ENCODE measurements around the gene PLEKHM3. TPM values are rescaled to one million over a fixed set of nuclear protein-coding genes. Genes with fewer than 3 reads are reported as not detected.
"Not testable (repeated sequence)": the region's sequence is repeated elsewhere in the genome, so short reads cannot be mapped to it uniquely, and the experiment has no call there.

PLEKHM3 gene
- total RNA-seq, 1 donor: 23.5 TPM

DNA sequence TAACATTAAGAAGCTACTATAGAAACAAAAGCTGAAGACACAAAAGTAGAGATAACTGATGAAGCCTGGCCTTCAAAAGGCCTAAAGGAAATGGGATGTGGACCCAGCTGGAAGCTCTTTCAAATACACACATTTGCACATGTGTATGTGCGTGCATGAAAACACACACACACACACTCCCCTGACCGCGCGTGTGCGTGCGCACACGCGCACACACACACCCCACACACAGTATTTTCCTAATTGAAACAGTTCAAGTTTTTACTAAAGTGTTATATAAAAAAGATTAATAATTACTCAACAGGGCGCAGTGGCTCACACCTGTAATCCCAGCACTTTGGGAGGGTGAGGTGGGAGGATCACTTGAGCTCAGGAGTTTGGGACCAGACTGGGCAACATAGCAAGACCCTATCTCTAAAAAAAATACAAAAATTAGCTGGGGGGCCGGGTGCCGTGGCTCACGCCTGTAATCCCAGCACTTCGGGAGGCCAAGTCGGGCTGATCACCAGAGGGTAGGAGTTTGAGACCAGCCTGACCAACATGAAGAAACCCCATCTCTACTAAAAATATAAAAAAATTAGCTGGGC, 111.5 kb downstream of the PLEKHM3 start:
- no peak for DNase-seq (ENCODE audit: insufficient read length, low spot score, missing footprints)
- Histone ChIP-seq H3K9me3 (ENCODE audit: low read depth, low read length) (no peaks in the 10 kb centered on the region), H3K4me2 (ENCODE audit: insufficient read depth, low read length) (no peak overlapping the region), H2AFZ (ENCODE audit: low read length) (no peak overlapping the region), H3K27me3 (ENCODE audit: insufficient read depth, low read length) (no peaks in the 10 kb centered on the region), H4K20me1 (ENCODE audit: insufficient read depth, low read length) (no peaks in the 10 kb centered on the region), H3K27ac (ENCODE audit: low read depth, low read length) (no peak overlapping the region), H3K79me2 (ENCODE audit: insufficient read depth, low read length) (no peaks in the 10 kb centered on the region), H3K4me1 (ENCODE audit: insufficient read depth, low read length) (no peaks in the 10 kb centered on the region), H3K4me3 (ENCODE audit: insufficient read depth, low read length) (no peak overlapping the region), H3K36me3 (ENCODE audit: insufficient read depth, low read length) (no peaks in the 10 kb centered on the region)
- TF ChIP-seq, protein P1, sequence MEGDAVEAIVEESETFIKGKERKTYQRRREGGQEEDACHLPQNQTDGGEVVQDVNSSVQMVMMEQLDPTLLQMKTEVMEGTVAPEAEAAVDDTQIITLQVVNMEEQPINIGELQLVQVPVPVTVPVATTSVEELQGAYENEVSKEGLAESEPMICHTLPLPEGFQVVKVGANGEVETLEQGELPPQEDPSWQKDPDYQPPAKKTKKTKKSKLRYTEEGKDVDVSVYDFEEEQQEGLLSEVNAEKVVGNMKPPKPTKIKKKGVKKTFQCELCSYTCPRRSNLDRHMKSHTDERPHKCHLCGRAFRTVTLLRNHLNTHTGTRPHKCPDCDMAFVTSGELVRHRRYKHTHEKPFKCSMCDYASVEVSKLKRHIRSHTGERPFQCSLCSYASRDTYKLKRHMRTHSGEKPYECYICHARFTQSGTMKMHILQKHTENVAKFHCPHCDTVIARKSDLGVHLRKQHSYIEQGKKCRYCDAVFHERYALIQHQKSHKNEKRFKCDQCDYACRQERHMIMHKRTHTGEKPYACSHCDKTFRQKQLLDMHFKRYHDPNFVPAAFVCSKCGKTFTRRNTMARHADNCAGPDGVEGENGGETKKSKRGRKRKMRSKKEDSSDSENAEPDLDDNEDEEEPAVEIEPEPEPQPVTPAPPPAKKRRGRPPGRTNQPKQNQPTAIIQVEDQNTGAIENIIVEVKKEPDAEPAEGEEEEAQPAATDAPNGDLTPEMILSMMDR (IDR thresholded peaks at IDR 0.05; ENCODE audit: extremely low read depth, low read depth, low read length): no peak

DNA sequence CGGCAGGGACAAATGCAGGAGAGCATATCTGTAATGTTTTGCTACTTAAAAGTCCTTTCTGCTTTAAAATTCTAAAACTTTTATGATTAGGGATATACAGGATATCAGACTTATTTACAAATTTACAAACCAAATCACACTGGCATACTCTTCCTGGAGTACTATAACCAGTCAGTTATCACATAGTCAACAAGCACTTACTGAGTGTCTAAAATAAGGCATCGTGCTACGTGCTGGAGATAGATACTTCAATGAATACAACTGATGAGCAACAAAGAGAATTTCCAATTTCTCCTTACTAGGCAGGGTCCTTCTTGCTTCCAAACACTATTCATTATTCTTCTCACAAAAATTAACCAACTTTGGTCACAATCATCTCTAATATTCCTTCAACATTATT, 113.5 kb downstream of the PLEKHM3 start:
- no peak for DNase-seq (ENCODE audit: insufficient read length, low spot score, missing footprints)
- TF ChIP-seq, protein P1 (IDR thresholded peaks at IDR 0.05; ENCODE audit: extremely low read depth, low read depth, low read length): no peak
- no peaks in the 10 kb centered on the region for H4K20me1 ChIP-seq (ENCODE audit: insufficient read depth, low read length)
- no peak overlapping the region for H3K4me3 ChIP-seq (ENCODE audit: insufficient read depth, low read length)
- no peaks in the 10 kb centered on the region for H3K79me2 ChIP-seq (ENCODE audit: insufficient read depth, low read length)
- H3K27me3 ChIP-seq (ENCODE audit: insufficient read depth, low read length): no peaks in the 10 kb centered on the region
- H2AFZ ChIP-seq (ENCODE audit: low read length): no peak overlapping the region
- H3K9me3 ChIP-seq (ENCODE audit: low read depth, low read length): no peaks in the 10 kb centered on the region
- H3K4me2 ChIP-seq (ENCODE audit: insufficient read depth, low read length): no peak overlapping the region
- no peaks in the 10 kb centered on the region for H3K36me3 ChIP-seq (ENCODE audit: insufficient read depth, low read length)
- H3K27ac ChIP-seq (ENCODE audit: low read depth, low read length): no peak overlapping the region
- no peaks in the 10 kb centered on the region for H3K4me1 ChIP-seq (ENCODE audit: insufficient read depth, low read length)

DNA sequence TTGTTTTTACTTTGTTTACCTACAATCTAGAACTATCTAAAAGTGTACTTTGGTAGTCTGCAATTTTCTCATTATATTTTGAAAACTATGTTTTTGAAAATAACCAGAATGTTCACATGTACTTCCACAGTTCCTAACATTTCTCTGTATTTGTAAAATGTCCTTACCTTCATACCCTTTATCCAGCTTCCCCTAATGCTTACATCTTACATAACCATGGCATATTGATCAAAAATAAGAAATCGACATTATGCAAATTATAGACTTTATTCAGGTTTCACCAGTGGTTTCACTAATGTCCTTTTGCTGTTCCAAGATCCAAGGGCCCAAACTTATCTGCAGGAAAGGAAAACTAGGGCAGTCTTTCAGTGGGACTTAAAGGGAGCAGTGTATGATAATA, 114.1 kb downstream of the PLEKHM3 start:
- Histone ChIP-seq H3K36me3 (ENCODE audit: insufficient read depth, low read length) (no peaks in the 10 kb centered on the region), H2AFZ (ENCODE audit: low read length) (no peak overlapping the region), H3K27me3 (ENCODE audit: insufficient read depth, low read length) (no peaks in the 10 kb centered on the region), H3K4me1 (ENCODE audit: insufficient read depth, low read length) (no peaks in the 10 kb centered on the region), H3K79me2 (ENCODE audit: insufficient read depth, low read length) (no peaks in the 10 kb centered on the region), H3K9me3 (ENCODE audit: low read depth, low read length) (no peaks in the 10 kb centered on the region), H3K4me2 (ENCODE audit: insufficient read depth, low read length) (no peak overlapping the region), H4K20me1 (ENCODE audit: insufficient read depth, low read length) (no peaks in the 10 kb centered on the region), H3K27ac (ENCODE audit: low read depth, low read length) (no peak overlapping the region), H3K4me3 (ENCODE audit: insufficient read depth, low read length) (no peak overlapping the region)
- DNase-seq (ENCODE audit: insufficient read length, low spot score, missing footprints): no peak
- TF ChIP-seq, protein P1 (IDR thresholded peaks at IDR 0.05; ENCODE audit: extremely low read depth, low read depth, low read length): no peak

DNA sequence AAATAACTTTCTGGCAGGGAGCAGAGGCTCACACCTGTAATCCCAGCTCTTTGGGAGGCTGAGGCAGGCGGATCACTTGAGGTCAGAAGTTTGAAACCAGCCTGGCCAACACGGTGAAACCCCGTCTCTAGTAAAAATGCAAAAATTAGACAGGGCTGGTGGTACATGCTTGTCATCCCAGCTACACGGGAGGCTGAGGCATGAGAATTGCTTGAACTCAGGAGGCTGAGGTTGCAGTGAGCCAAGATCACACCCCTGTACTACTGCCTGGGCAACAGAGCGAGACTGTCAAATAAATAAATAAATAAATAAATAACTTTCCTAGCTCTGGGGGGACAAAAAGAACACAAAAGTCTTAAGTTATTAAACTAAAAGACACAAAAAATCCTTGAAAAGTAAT, 118.8 kb downstream of the PLEKHM3 start:
- not testable (repeated sequence) for H3K27ac ChIP-seq (ENCODE audit: low read depth, low read length); H3K79me2 ChIP-seq (ENCODE audit: insufficient read depth, low read length); H3K4me3 ChIP-seq (ENCODE audit: insufficient read depth, low read length); H2AFZ ChIP-seq (ENCODE audit: low read length); H3K36me3 ChIP-seq (ENCODE audit: insufficient read depth, low read length); H3K9me3 ChIP-seq (ENCODE audit: low read depth, low read length); H3K27me3 ChIP-seq (ENCODE audit: insufficient read depth, low read length); H4K20me1 ChIP-seq (ENCODE audit: insufficient read depth, low read length); H3K4me1 ChIP-seq (ENCODE audit: insufficient read depth, low read length); DNase-seq (ENCODE audit: insufficient read length, low spot score, missing footprints); H3K4me2 ChIP-seq (ENCODE audit: insufficient read depth, low read length)
